Activated T-cell treated with anti-CD3 and anti-CD28 coated beads, Interleukin-2, amount 50 U/mL, for 1 hour (primary cell): ENCODE data around the gene ELK3.
A peak's percentile ranks its signal among the peaks of the same experiment; 100 is the strongest.

Experiments
- DNase-seq: peaks from one replicate; pipeline ENCODE4 v3.0.0-alpha.2; 2020

Gene ELK3

DNA sequence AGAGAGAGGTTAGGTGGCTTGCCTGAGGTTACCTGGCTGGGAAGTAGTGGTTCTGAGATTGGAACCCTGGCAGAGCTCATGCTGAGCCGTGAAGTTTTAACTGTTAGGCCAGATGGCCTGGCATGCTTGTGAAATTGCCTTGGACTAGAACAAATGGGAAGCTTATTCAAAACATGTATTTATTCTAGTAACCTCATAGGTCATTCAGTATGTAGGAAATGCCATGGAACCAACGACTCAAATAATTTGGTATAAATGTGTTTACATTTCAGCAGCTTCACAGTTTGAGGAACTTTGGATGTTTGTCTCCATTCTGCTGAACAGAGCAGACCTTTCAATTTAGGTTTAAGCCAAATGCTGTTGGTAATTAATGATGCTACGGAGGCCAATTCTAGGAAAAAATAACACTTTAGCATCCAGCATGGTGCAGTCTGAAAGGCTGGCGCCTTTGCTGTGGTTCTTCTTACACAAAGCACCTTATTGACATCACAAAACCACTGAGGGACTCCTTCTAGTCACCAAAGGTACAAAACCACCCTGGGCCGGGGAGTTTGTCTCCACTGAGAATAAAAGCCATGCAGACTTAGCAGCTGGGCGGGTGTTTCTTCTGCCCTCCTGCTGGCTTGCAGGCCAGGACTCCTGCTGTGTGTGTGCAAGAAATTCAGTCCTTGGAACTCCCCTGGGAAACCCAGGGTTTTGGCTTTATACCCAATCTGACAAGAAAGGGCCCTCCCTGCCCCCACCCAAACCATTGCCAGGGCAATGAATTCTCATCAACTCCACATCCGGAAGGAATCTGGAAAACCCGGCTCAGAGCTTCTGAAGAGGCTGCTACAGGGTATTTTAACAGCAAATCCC lies 64.2 kb downstream of the ELK3 start:
- peak; percentile 54 for DNase-seq

DNA sequence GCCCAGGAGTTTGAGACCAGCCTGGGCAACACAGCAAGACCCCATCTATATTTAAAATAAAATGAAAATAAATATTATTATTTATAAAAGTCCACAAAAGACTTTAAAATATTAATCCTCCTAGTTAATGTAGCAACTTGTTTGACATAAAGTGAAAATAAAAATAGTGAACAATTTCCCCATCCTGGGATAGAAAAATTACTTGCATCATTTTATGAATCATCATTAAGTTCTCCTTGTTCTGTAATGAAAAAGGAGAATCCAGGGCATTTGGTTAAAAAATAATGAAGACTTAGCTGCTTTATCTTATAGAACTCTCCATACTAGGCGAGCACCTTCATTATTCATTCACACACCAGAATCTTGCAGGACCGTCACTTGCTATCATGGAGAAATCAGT lies 66.1 kb downstream of the ELK3 start:
- no peak for DNase-seq

- DNase-seq: no peak
These were observed 66.5 kb downstream of the ELK3 start for GRCh38 chr12:96260644-96261043.

GRCh38 chr12:96261557-96261956 lies 67.4 kb downstream of the ELK3 start:
- no peak for DNase-seq

- DNase-seq: no peak
These were observed 69.3 kb downstream of the ELK3 start for GRCh38 chr12:96263449-96263902.

DNA sequence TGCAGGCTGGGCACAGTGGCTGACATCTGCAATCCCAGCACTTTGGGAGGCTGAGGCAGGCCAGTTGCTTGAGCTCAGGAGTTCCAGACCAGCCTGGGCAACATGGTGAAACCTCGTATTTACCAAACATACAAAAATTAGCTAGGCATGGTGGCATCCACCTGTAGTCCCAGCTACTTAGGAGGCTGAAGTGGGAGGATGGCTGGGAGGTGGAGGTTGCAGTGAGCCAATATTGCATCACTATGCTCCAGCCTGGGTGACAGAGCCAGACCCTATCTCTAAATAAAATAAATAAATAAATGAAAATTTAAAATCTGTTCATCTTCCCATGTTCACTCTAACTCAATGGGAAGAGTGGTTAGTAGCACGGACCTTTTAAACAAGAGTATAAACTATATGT lies 71.2 kb downstream of the ELK3 start:
- DNase-seq: no peak

DNA sequence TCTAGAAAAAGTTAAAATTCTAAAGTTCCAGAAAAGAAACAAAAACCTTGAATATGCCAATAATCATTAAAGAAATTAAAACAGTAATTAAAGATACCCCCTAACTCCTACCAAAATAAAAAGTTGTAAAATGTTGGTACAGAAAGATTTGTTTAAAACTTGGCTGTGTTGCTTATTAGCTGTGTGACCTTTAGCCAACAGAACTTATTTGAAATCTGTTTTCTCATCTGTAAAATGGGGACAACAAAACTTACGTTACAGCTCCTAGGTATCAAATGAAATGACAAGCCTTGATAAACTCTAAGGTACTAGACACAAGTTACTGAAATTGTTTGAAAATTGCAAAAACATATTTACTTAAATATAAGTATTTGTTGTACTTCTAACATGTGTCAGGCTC lies 71.7 kb downstream of the ELK3 start:
- DNase-seq: no peak

- no peak for DNase-seq
These were observed 72.1 kb downstream of the ELK3 start for GRCh38 chr12:96266238-96266637.

DNA sequence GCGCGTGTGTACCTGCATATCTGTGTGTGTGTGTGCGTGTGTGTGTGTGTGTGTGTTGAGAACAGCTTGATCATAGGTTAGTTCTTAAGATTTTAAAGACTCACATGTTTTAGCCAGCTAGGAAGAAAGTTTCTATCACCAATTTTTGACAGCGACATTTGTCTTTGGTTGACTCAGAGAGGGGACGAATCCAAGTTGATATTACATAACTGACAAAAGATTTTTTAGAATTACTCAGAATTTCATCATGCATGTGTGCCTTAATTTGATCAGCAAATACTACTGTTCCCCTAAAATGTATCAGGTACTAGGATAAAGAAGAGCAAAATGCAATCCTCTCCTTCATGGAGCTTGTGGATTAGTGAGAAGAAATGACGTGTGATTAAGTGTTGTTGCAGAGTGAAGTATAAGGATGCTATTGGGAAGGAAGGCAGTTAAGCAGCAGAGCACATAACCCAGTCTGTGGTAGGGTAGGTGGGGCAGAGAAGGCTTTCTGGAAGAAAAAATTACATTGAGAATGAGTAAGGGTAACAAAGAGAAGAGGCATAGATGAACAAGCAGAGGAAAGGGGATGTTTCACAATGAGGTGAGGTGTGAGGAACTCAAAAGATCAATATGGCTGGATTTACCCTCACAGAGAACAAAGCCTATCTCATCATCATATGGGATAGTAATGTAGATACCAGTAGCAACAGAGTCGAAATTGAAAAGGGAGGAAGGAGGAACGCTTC lies 77.5 kb downstream of the ELK3 start:
- no peak for DNase-seq

- DNase-seq: no peak
These were observed 80.2 kb downstream of the ELK3 start for GRCh38 chr12:96274331-96274730.

DNA sequence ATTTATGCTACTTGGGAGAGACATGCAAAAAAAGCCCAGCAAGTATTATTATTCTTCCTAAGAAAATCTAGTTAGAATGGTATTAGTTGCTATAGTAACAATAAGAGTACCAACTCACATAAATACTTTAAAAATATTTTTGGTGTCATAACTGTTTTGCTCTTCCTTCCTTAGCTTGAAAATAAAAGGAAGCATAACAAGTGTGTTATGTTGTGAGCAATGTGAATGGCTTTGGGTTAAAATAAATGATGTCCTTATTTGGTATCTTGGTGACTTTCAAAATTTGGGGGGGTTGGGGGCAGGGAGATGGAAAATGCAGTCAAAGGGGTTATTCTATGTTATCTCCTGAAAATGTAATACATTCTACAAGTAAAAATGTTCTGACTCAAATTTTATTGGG lies 91.0 kb downstream of the ELK3 start:
- DNase-seq: no peak

GRCh38 chr12:96289067-96289466 lies 94.9 kb downstream of the ELK3 start:
- no peak for DNase-seq

DNA sequence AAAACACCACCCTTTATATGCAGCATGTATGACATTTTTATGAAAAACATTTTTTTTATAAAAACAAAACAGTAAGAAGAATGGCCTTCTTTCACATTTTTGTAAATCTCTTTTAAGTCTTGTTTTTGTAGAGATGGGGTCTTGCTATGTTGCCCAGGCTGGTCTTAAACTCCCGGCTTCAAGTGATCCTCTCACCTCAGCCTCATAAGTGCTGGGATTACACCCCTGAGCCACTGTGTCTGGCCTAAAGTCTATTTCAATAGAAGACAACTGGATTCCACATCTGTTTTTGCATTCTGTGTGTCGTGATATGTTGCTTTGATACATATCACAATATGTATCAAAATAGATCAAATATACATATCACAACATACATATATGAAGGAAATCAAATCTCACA lies 98.9 kb downstream of the ELK3 start:
- DNase-seq: no peak

DNA sequence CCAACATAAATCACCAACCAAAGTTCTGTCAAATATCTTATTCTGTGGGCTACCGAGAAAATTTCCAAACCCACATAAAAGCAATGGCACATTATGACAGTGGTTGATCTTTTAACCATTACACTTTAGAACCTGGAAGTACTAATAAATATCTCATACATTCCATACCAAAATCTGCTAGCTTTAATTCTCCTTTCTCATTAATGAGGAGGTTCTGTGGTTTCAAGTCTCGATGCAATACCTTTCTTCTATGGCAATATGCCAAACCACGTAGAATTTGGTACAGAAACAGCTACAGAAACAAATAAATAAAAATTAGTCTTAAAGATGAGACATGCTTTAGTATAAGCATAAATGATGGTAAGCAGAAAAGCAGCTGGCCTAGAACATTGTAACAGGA lies 100.7 kb downstream of the ELK3 start:
- DNase-seq: no peak

DNA sequence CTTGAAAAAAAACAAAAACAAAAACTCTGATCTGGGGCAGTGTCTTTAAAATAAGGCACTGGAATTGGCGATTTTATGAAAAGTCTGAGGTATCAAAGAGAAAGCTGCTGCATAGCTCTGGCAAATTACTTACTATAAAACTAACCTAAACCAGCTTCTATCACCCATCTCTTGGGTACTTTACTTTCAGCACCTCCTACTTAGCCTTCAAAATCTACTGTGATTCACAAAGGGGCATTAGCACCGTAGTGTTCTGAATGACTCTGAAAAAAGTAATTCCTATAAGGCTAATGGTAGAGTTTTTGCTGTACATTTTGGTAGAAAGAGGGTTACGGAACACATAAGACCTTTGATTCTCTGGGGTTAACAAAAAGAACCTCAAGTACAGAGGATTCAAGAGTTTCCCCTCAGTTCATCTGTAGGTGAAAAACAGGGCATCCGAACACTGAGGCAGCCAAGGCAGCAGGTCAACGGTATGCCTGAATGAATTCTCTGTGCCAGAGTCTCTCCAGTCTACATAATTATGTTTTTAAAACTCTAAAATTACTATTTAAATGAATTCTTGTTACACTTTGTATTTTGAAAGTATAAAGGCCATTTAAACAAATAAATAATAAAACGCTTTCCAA lies 101.5 kb downstream of the ELK3 start:
- no peak for DNase-seq

- no peak for DNase-seq
These were observed 103.3 kb downstream of the ELK3 start for GRCh38 chr12:96297504-96297903.

DNA sequence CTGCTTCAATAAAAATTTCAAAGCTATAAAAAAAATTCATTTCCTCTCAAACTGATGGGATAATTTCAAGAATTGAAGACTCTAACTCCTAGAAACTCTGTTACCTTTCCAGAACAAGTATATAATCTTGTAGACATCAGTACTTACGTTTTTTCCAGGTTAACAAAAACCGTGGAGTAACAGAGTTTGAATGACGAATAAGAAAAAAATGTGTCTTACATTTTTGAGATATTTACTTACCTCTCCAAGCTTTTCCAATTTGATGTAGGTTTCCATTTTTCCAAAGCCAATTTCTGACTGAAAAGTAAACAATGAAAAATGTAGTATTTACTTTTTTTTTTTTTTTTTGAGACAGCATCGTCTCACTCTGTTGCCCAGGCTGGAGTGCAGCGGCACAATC lies 105.9 kb downstream of the ELK3 start:
- no peak for DNase-seq

GRCh38 chr12:96301732-96302131 lies 107.6 kb downstream of the ELK3 start:
- no peak for DNase-seq

DNA sequence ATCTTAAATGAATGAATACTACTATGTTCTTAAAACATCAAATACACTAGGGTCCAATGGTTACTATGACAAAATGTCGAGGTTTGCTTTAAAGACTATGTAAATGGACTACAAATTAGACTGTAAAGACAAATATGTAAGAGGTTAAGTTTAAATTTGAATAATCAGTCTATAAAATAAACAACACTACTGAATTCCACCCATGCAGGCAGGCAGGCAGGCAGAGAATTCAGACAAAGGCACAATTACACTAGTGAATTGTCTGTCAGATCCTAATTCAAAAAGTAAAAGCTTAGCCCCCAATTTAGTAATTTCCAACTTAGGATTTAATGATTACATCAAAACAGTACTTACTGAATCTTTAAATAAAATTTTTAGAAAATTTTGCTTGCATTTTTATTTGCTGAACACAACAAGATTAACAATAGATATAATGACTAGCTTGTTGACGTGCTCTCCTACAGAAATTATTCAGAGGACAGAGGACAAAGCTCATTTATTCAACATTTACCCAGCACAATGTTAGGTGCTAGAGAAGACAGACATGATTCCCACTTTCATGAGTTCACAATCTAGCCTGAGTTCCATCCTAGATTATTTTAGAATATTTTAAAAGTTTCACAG lies 108.6 kb downstream of the ELK3 start:
- no peak for DNase-seq

DNA sequence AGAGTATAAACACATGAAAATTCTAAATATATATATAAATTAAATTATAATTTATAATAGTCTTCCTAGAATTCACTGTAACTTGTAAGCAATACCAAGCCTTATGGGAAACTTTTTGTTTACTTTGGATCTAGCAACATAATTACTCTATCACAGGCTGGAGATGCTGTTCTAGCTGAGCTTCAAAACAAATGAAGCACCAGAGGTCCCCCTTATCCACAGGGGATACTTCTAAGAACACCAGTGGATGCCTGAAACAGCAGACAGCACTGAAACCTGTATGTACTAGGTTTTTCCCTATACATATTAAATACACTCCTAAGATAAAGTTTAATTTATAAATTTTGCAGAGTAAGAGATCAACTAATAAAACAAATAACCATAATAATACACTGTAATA lies 109.5 kb downstream of the ELK3 start:
- no peak for DNase-seq

DNA sequence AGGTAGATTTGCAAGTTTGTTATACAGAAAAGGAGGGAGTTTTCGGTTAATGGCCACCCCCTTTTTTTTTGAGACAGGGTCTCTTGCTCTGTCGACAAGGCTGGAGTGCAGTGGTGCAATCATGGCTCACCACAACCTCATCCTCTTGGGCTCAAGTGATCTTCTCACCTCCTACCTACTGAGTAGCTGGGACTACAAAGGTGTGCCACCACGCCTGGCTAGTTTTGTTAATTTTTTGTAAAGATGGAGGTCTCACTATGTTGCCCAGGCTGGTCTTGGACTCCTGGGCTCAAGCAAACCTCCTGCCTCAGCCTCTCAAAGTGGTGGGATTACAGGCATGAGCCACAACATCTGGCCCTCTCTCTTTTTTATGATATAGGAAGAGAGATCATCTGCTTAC lies 111.5 kb downstream of the ELK3 start:
- no peak for DNase-seq

DNA sequence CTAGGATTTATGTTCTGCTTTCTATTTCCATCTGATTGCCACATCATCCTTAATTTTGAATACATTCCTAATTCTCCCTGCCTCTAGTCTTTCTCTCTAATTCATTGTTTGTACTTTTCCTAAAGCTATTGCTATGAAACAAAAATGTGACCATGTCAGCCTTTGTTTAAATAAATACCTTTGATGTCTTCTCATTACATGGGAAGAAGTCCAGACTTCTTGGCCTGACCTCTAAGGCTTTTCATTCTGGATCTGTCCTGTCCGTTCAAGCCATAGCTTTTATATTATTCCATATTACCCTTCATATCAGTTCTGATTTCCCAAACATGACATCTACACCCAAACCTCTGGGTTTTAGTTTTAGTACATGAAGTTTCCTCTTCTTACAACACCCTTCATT lies 114.7 kb downstream of the ELK3 start:
- DNase-seq: no peak

DNA sequence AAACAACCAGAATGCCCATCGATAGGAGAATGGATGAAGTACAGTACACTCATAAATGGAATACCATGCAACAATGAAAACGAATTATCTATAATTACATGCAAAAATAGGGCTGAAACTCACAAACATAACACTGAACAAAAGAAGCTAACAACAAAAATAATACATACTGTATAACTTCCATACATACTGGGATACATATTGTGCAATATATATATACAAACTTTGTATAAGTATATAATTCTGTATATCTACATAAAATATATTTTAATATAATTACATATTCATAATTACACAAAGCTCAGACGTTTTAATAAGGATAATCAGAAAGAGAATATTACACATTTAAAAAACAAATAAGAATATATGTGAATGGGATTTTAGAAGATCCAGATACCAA lies 115.9 kb downstream of the ELK3 start:
- no peak for DNase-seq

GRCh38 chr12:96311191-96311590 lies 117.0 kb downstream of the ELK3 start:
- no peak for DNase-seq
